Pons (tissue), 1 donor: Measurements from ENCODE around the gene SLC7A8.

ENCODE experiments used
- DNase-seq: peaks from one replicate; pipeline ENCODE4 v3.0.0-alpha.2; 2016; ENCODE audit warnings: low spot score

SLC7A8 gene

DNA sequence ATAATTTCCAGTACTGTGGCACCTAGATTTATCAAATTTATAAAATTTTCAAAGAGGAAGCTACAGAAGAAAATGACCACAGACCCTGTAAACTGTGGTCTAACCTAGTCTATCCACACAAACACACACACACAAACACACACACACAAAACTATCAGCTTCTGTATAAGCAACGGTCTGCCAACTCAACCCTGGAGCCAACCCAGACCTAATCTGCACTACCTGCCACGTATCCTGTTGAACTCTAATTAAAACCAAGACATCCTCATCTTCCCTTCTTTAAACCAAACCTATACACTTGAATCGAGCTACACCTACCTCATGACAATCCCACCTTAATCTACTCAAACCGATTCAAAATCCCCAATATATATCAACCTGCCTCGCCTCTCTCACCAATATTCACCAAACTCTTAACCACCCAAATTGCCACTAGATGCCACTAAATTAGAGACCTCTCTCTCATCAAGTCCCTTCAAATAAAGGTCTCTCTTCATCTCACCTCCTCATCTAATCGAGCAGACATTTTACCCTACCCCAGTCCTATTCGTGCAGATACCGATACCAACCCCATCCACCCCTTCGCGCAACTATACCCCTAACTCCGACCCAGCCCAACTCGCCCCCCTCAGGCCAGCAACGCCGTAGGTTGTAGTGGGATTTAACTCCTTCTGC is 89.3 kb downstream of the SLC7A8 start:
- no peak for DNase-seq

DNA sequence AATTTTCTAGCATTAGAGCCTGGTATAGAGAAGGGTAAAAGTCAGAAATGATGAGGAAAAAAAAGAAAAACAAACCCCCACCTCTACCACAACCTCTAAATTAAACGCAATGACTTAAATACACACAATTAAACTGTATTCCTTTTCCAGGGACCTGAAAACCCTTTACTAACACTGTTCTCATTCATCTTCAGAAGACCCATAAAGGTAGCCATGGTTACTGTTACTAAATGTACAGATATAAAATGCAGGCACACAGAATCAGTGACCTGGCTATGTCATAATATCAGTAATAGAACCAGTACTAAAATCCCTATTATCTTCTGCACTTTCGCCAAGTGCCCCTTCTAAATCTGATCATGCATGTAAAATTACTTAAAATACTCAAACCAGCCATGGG is 89.9 kb downstream of the SLC7A8 start:
- no peak for DNase-seq

GRCh38 chr14:23093104-23093503 is 90.4 kb downstream of the SLC7A8 start:
- DNase-seq, result no peak

DNA sequence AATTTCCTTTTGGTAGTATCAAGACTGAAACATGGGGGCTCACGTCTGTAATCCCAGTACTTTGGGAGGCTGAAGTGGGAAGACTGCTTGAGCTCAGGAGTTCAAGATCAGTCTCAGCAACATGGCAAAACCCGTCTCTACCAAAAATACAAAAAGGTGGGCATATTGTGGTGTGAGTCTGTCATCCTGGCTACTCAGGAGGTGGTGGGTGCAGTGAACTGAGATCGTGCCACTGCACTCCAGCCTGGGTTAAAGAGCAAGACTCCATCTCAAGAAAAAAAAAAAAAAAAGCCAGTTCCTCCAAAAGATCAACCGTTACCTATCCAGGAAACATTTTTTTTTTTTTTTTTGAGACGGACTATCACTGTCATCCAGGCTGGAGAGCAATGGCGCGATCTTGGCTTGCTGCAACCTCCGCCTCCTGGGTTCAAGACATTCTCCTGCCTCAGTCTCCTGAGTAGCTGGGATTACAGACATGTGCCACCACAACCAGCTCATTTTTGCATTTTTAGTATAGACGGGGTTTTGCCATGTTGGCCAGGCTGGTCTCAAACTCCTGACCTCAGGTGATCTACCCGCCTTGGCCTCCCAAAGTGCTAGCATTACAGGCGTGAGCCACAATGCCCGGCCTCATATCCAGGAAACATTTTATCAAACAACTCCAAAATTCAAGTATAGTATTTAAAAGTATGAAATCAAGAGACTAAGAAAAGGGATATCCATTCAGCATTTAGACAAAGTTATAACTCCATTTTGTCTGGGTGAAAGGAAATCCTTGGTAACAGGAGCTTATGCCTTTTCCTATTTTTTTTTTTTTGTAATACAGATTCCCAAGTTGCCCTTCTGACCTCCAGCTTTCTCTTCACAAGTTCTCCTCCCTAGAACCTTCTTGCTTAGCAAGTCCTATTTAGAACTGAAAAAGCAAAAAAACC is 91.9 kb downstream of the SLC7A8 start:
- no peak for DNase-seq

GRCh38 chr14:23090254-23090636 is 93.2 kb downstream of the SLC7A8 start:
- no peak for DNase-seq

- no peak for DNase-seq
Measured at GRCh38 chr14:23089498-23090253, 93.8 kb downstream of the SLC7A8 start.

- no peak for DNase-seq
Measured at GRCh38 chr14:23086565-23086964, 96.9 kb downstream of the SLC7A8 start.

DNA sequence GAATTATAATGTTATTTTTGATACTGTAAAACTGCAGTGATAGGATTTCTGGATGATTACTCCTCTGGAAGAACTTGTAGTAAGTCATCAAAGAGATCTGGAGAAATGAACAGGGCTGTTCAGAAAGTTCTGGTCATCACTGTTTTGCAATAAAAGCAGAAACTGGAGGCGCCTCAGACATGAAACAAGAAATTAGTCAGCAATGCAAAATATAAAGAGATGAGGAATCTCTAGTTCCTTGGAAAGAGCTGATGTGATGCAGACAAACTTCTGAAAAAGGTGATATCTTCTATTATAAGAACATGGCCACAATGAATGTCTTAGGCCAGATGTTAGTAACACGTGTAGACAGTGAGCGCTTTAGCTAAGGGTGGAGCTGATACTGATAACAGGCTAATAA is 98.0 kb downstream of the SLC7A8 start:
- DNase-seq, result no peak

GRCh38 chr14:23080474-23080873 is 103.0 kb downstream of the SLC7A8 start:
- no peak for DNase-seq

GRCh38 chr14:23079716-23080115 is 103.7 kb downstream of the SLC7A8 start:
- DNase-seq, result no peak

- DNase-seq, result peak; percentile 72
Measured at GRCh38 chr14:23078692-23079116, 104.8 kb downstream of the SLC7A8 start.

- no peak for DNase-seq
Measured at GRCh38 chr14:23077962-23078361, 105.5 kb downstream of the SLC7A8 start.

- DNase-seq, result peak; percentile 44
Measured at GRCh38 chr14:23076785-23077408, 106.6 kb downstream of the SLC7A8 start.
